ENCODE data around the gene WDR44. TPM values are rescaled to one million over a fixed set of nuclear protein-coding genes. Genes with fewer than 3 reads are reported as not detected.

The WDR44 gene

Small RNA genes lying within 50 kb of the gene (small RNA-seq; reads per million reads assigned to genes)
- gene MIR1277, result not detected
